ENCODE measurements around the gene TUBGCP5.
"Not testable (repeated sequence)": the region's sequence is repeated elsewhere in the genome, so short reads cannot be mapped to it uniquely, and the experiment has no call there.

The TUBGCP5 gene

DNA sequence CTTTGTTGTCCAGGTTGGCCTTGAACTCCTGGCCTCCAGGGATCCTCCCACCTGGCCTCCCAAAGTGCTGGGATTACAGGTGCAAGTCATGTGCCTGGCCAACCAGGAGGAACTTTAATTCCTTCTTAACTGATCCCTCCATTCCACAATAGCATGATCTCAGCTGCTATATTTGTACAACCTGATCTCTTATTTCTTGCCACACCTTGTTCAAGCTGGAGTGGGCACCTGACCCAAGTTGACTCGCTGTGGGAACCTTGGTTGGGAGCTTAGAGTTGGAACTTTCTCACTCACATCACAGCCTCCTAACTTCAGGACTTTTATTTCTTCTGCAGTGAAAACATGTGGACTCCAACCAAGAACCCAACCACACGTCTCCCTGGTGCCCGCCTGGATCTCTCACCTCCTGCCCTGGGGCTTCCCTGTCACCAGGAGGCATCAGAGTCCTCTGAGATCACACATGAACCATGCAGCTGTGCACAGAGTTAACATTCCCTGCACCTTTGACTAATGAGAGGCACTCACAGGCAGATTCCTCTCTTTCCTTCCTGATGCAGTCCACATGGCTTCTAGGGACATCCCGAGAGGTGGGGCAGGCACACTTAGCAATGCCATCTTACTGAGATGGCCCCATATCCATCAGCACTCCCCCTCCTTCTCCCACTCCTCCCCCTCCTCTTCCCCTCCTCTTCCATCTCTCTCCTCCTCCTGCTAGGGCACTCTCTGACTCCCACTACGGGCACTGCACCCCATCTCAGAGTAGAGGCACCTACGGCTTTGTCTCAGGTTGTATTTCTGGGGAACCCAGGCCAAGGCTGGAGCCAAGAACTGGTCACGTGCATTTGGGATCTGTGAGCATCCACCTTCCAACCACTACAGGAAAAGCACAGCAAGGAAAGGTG lies 49.5 kb downstream of the TUBGCP5 start:
- DNase-seq (ENCODE audit: low spot score): no peak
- POLR2A ChIA-PET (ENCODE audit: low non-redundant PET): no interaction called here

DNA sequence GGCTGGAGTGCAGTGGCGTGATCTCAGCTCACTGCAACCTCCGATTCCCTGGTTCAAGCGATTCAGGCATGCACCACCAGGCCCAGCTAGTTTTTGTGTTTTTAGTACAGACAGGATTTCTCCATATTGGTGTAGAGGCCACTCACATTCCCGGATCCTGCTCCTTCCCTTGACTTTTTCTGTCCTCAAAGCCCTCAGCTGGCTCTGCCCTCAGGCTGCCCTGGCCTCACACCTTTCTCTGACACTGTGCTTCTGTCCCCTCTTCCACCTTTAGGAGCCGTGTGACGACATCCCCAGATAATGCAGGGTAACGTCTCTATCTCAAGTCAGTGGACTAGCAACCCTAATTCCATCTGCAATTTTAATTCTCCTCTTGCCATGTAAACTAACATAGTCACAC lies 50.6 kb downstream of the TUBGCP5 start:
- ChIA-PET POLR2A (ENCODE audit: low non-redundant PET) (no interaction called here), CTCF (no interaction called here)
- DNase-seq (ENCODE audit: low spot score): no peak
- TF ChIP-seq, protein P1, sequence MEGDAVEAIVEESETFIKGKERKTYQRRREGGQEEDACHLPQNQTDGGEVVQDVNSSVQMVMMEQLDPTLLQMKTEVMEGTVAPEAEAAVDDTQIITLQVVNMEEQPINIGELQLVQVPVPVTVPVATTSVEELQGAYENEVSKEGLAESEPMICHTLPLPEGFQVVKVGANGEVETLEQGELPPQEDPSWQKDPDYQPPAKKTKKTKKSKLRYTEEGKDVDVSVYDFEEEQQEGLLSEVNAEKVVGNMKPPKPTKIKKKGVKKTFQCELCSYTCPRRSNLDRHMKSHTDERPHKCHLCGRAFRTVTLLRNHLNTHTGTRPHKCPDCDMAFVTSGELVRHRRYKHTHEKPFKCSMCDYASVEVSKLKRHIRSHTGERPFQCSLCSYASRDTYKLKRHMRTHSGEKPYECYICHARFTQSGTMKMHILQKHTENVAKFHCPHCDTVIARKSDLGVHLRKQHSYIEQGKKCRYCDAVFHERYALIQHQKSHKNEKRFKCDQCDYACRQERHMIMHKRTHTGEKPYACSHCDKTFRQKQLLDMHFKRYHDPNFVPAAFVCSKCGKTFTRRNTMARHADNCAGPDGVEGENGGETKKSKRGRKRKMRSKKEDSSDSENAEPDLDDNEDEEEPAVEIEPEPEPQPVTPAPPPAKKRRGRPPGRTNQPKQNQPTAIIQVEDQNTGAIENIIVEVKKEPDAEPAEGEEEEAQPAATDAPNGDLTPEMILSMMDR (conservative IDR thresholded peaks at IDR 0.05; ENCODE audit: low read depth): no peak
- no peak overlapping the region for H3K27ac ChIP-seq

More for the DNA sequence above, 49.5 kb downstream of the TUBGCP5 start:
- CTCF ChIA-PET: interaction anchor here (0.7 kb wide), 1 partner anchor 47 kb away, joined by 3 read pairs; no protein-coding TSS in a partner anchor
- no peak overlapping the region for H3K27ac ChIP-seq
- TF ChIP-seq, protein P1 (conservative IDR thresholded peaks at IDR 0.05; ENCODE audit: low read depth): no peak

DNA sequence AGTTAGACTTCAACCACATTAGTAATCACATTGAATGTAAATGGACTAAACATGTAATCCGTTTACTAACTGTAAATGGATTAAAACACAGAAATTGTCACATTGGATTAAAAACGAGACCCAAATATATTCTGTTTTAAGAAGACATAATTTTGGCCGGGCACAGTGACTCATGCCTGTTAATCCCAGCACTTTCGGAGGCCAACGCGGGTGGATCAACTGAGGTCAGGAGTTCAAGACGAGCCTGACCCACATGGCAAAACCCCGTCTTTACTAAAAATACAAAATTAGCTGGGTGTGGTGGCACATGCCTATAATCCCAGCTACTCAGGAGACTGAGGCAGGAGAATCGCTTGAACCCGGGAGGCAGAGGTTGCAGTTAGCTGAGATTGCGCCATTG lies 57.4 kb downstream of the TUBGCP5 start:
- CTCF ChIA-PET; H3K27ac ChIP-seq; POLR2A ChIA-PET (ENCODE audit: low non-redundant PET); DNase-seq (ENCODE audit: low spot score): not testable (repeated sequence)

DNA sequence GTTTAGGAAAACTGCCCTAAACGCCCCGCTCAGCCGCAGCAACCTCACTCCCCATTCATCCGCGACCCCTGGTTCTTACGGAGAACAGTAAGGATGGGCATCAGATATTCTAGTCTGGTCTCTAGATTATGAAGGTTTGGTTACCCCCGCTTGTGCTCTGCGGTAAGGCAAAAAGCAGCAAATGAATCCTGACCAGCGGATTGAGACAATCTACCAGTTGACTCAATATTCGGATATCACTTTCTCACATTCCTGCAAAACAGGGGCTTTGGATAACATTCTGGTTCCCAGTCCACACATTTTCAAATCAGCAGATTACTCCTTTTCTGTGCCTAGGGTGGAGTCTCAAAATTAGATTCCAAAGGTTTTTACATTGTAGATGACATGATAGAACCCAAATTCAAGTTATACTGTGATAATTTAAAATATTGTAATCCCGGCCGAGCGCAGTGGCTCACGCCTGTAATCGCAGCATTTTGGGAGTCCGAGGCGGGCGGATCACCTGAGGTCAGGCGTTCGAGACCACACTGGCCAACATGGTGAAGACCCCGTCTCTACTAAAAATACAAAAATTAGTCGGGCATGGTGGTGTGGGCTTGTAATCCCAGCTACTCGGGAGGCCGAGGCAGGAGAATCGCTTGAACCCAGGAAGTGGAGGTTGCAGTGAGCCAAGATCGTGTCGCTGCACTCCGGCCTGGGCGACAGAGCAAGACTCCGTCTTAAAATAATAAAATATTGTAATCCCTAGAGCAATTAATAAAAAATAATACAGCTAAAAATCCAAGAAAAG lies 58.1 kb downstream of the TUBGCP5 start:
- CTCF ChIA-PET: interaction anchor here (3.0 kb wide), 1 partner anchor 27 kb away, joined by 10 read pairs; no protein-coding TSS in a partner anchor
- no peak for DNase-seq (ENCODE audit: low spot score)

DNA sequence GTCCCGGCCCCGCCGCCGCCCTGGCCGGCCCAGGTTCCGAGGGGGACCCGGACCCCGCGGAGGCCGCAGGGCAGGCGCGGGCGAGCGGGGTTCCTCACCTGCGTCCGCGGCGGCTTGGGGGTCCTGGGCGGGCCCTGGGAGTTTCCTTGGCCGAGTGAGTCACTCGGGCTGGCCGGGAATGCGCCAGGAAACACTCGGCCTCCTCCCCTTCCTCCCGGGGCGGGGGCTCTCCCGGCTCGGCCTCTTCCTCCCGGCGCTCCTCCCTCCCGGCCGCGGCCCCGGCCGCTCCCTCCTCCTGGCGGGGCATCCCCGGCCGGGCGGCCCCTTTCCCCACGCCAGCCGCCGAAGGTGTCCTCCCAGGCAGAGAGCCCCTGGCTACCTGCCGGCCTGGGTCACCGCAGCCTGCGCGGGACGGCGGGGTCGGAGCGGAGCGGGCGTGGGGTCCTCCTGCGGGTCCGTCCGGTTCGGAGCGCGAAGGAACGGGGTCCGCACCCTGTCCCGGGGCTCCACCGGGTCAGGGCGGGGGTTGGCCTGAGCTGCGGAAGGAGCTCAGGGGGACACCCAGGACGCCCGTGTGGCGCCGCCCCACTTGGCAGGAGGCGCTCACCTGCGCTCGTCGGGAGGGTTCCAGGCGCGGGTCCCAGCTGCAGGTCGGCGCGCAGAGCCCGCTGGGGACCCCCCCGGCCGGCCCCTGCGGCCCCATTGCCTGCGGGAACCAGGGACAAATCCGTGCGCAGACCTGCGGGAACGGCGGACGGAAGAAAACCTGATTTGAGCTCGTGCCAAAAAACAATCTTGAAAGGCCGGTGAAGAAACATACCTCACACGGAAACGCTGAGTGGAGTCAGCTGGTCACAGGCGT lies 58.9 kb downstream of the TUBGCP5 start, which contains the start of gene CYFIP1:
CYFIP1 (minus strand) TSS at position 180 of the 862 bp plus-strand sequence. CDS start 33,083 bp downstream, outside the sequence.
- DNase-seq (ENCODE audit: low spot score): peak; percentile 98
- H3K27ac ChIP-seq: peak within 1 kb of the TSS; percentile 88
- CTCF ChIA-PET: interaction anchor here (1.0 to 3.0 kb wide), 2 partner anchors 26 to 74 kb away, joined by 3 to 10 read pairs; no protein-coding TSS in a partner anchor
- POLR2A ChIA-PET (ENCODE audit: low non-redundant PET): interaction anchor here (0.6 to 1.2 kb wide), 3 partner anchors 16 to 26 kb away, joined by 3 to 4 read pairs (median 4); no protein-coding TSS in a partner anchor
- TF ChIP-seq, protein P1 (conservative IDR thresholded peaks at IDR 0.05; ENCODE audit: low read depth): no peak

More for the DNA sequence above, 58.1 kb downstream of the TUBGCP5 start:
- POLR2A ChIA-PET (ENCODE audit: low non-redundant PET): interaction anchor here (0.6 to 1.2 kb wide), 2 partner anchors 15 to 17 kb away, joined by 4 read pairs; no protein-coding TSS in a partner anchor
- peak overlapping the region; percentile 88 for H3K27ac ChIP-seq
- TF ChIP-seq, protein P1 (conservative IDR thresholded peaks at IDR 0.05; ENCODE audit: low read depth): no peak
